Loucy (cell line): ENCODE measurements around the gene ZNF282.

Source experiments
- H2AFZ ChIP-seq: fragments of 200-600 bp; sonication (generic); 2 replicates; pipeline ENCODE4 v1.6.0; 2016; ENCODE audit warnings: antibody characterized with exemption, mild to moderate bottlenecking, low read length, moderate library complexity
- H3F3A ChIP-seq: fragments of 200-600 bp; 2 replicates; pipeline ENCODE4 v1.6.0; 2016; ENCODE audit warnings: antibody characterized with exemption, low read depth, mild to moderate bottlenecking
- H3K27me3 ChIP-seq: fragments of 200-600 bp; sonication (generic); 2 replicates; pipeline ENCODE4 v1.6.1; 2014; ENCODE audit warnings: low read length, mild to moderate bottlenecking; ENCODE audit not compliant: insufficient read depth, poor library complexity, severe bottlenecking
- H3K36me3 ChIP-seq: fragments of 200-600 bp; sonication (generic); 2 replicates; pipeline ENCODE4 v1.6.1; 2016; ENCODE audit warnings: low read length; ENCODE audit not compliant: insufficient read depth
- H3K4me1 ChIP-seq: fragments of 200-600 bp; sonication (generic); 2 replicates; pipeline ENCODE4 v1.5.1; 2014; ENCODE audit warnings: low read length, mild to moderate bottlenecking; ENCODE audit not compliant: insufficient read depth, poor library complexity, severe bottlenecking
- H3K4me2 ChIP-seq: fragments of 200-600 bp; sonication (generic); 2 replicates; pipeline ENCODE4 v1.6.0; 2014; ENCODE audit warnings: antibody characterized with exemption, low read length, low read depth, mild to moderate bottlenecking; ENCODE audit not compliant: poor library complexity, severe bottlenecking
- H3K4me3 ChIP-seq: fragments of 200-600 bp; sonication (generic); 2 replicates; pipeline ENCODE4 v1.5.1; 2014; ENCODE audit warnings: low read length, mild to moderate bottlenecking, mixed read lengths; ENCODE audit not compliant: poor library complexity, severe bottlenecking
- H3K79me2 ChIP-seq: fragments of 200-600 bp; sonication (generic); 2 replicates; pipeline ENCODE4 v1.6.1; 2014; ENCODE audit warnings: low read length; ENCODE audit not compliant: insufficient read depth
- H3K9ac ChIP-seq: fragments of 200-600 bp; sonication (generic); 2 replicates; pipeline ENCODE4 v1.6.0; 2014; ENCODE audit warnings: mild to moderate bottlenecking, low read depth, low read length, moderate library complexity; ENCODE audit not compliant: poor library complexity, severe bottlenecking
- H3K9me2 ChIP-seq: fragments of 200-600 bp; sonication (generic); replicated peaks from 2 replicates; pipeline ENCODE4 v1.6.1; 2016; ENCODE audit warnings: low read depth, low read length, mixed read lengths
- H3K9me3 ChIP-seq: fragments of 200-600 bp; sonication (generic); 2 replicates; pipeline ENCODE4 v1.6.1; 2014; ENCODE audit warnings: mild to moderate bottlenecking, antibody characterized with exemption, low read length, low read depth; ENCODE audit not compliant: insufficient read depth
- H4K20me1 ChIP-seq: fragments of 200-600 bp; sonication (generic); 2 replicates; pipeline ENCODE4 v1.6.0; 2014; ENCODE audit warnings: antibody characterized with exemption, low read length, mild to moderate bottlenecking; ENCODE audit not compliant: insufficient read depth, poor library complexity, severe bottlenecking
- CTCF ChIP-seq: fragments of 200-600 bp; sonication (generic); conservative IDR thresholded peaks from 2 replicates; pipeline ENCODE4 v1.5.1; 2014; ENCODE audit warnings: mild to moderate bottlenecking, antibody characterized with exemption, low read length
- EZH2phosphoT487 ChIP-seq: fragments of 200-600 bp; IDR thresholded peaks from 2 replicates; pipeline ENCODE4 v1.6.1; 2018; ENCODE audit warnings: antibody characterized with exemption, mild to moderate bottlenecking, moderate library complexity, borderline replicate concordance

ZNF282 gene

DNA sequence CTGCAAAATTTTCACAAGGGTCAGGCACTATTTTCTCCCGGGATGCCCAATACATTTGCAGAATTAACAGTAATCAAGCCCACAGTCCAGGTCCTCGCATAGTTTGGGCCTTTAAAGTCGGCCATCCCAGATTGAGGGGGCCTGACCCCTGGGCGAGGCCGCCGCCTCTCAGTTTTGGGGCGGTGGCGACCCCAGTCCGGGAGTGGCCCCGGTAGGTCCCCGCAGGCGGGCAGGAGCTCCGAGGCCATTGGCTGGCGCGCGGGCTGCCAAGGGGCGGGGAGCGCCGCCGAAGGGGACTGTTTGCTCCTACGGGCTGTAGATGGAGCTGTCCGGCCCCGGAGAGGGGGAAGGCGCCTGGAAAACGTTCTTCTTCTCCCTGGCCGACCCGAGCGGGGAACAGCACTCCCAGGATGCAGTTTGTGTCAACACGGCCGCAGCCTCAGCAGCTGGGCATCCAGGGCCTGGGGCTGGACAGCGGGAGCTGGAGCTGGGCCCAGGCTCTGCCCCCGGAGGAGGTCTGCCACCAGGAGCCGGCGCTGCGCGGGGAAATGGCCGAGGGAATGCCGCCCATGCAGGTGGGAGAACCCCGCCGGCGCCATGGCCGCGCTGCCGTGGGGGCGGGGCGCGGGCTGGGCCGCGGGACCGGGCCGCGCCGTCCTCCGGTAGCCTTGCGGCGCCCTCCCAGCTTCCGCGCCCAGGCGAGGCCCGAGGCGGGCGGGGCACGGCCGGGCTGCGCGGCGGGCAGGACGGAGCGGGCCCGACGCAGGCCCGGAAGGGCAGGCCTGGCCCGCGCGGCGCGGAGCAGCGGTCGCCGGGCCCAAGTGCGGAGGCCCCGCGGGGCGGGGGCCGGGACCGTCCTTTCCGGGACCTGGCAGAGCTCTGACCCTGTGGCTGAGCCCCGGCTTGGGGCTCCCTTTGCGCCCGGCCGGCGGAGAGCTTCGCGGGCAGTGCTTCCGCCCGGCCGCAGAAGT lies at the start of gene ZNF282:
ZNF282 (plus strand) TSS at position 367 of the 971 bp plus-strand sequence; CDS start at position 411, 44 bp downstream.
- H3K4me3 ChIP-seq, result peak within 1 kb of the TSS; percentile 99
- TF ChIP-seq EZH2phosphoT487, result no peak
- peak; percentile 66 for TF ChIP-seq CTCF
- H3F3A ChIP-seq, result no peaks in the 10 kb centered on the region
- peaks cover 18% of the 10 kb centered on the region; the same call in 1 of the 2 replicates for H3K36me3 ChIP-seq
- H4K20me1 ChIP-seq, result peaks cover 41% of the 10 kb centered on the region
- no peaks in the 10 kb centered on the region for H3K27me3 ChIP-seq
- H3K4me1 ChIP-seq, result peaks cover 31% of the 10 kb centered on the region
- peak within 1 kb of the TSS; percentile 95 for H3K9ac ChIP-seq
- no peaks in the 10 kb centered on the region for H3K9me2 ChIP-seq
- peak within 1 kb of the TSS; percentile 98 for H2AFZ ChIP-seq
- H3K79me2 ChIP-seq, result peaks cover 47% of the 10 kb centered on the region
- peak within 1 kb of the TSS; percentile 97 for H3K4me2 ChIP-seq
- H3K9me3 ChIP-seq, result no peaks in the 10 kb centered on the region

DNA sequence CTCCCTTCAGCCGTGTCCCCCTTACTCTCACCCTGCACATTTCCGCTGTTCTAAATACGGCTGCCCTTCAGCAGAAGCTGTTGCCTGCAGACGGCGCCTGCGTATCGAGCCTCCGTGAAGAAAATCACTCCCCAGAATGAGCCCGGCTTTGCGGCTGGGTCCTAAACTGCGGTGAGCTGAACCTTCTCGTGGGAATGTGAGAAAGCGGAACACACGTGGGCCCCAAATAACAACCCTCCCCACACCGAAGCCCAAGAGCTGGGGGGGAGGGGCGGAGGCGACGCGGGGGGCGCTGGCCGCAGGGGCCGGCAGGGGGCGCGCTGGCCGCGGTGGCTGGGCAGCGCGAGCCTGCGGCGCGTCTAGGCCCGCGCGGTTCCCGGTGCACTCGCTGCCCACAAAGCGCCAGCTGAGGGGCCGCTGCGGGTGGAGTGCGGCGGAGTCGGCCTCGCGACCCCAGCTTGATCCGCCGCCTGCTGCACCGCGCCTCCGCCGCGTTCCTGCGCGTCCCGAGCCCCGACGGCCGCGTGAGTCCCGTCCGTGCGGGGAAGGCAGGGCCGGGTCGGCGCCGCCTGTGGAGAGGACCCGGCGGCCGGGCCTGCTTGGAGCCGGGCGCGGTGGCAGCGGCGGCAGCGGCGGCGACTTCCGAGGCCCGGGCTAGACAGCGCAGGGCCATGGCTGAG lies 48.1 kb upstream of the ZNF282 start, which contains the start of gene ZNF398:
ZNF398 (plus strand) TSS at position 382 of the 680 bp plus-strand sequence; CDS start at position 672, 290 bp downstream.
- Histone ChIP-seq H3K9me3 (no peaks in the 10 kb centered on the region), H3K9ac (peak within 1 kb of the TSS; percentile 91), H2AFZ (peak within 1 kb of the TSS; percentile 90), H3K36me3 (no peaks in the 10 kb centered on the region), H3K4me2 (peak within 1 kb of the TSS; percentile 91), H3K4me1 (peaks cover 22% of the 10 kb centered on the region), H3K9me2 (no peaks in the 10 kb centered on the region), H3F3A (no peaks in the 10 kb centered on the region), H4K20me1 (peaks cover 21% of the 10 kb centered on the region), H3K27me3 (no peaks in the 10 kb centered on the region), H3K4me3 (peak within 1 kb of the TSS; percentile 89), H3K79me2 (peaks cover 59% of the 10 kb centered on the region)
- TF ChIP-seq EZH2phosphoT487 (no peak), CTCF (peak; percentile 61)

- peaks cover 22% of the 10 kb centered on the region for H3K4me1 ChIP-seq
- TF ChIP-seq EZH2phosphoT487 (no peak), CTCF (no peak)
- H3K4me3 ChIP-seq, result peak overlapping the region; percentile 89
- no peaks in the 10 kb centered on the region for H3K9me2 ChIP-seq
- H3K79me2 ChIP-seq, result peaks cover 67% of the 10 kb centered on the region
- H3K9me3 ChIP-seq, result no peaks in the 10 kb centered on the region
- H3F3A ChIP-seq, result no peaks in the 10 kb centered on the region
- H3K9ac ChIP-seq, result peak overlapping the region; percentile 91
- H3K4me2 ChIP-seq, result peak overlapping the region; percentile 91
- H3K36me3 ChIP-seq, result no peaks in the 10 kb centered on the region
- H3K27me3 ChIP-seq, result no peaks in the 10 kb centered on the region
- H4K20me1 ChIP-seq, result peaks cover 21% of the 10 kb centered on the region
- peak overlapping the region; percentile 82; the same call in 1 of the 2 replicates for H2AFZ ChIP-seq
Measured at GRCh38 chr7:149147752-149148653, 47.3 kb upstream of the ZNF282 start.
